ENCODE data around the gene VCAN. TPM values are rescaled to one million over a fixed set of nuclear protein-coding genes. Genes with fewer than 3 reads are reported as not detected.

Gene VCAN
- total RNA-seq, 6 donors from 2014 or later: 73.3 to 254 (median 121) TPM

DNA sequence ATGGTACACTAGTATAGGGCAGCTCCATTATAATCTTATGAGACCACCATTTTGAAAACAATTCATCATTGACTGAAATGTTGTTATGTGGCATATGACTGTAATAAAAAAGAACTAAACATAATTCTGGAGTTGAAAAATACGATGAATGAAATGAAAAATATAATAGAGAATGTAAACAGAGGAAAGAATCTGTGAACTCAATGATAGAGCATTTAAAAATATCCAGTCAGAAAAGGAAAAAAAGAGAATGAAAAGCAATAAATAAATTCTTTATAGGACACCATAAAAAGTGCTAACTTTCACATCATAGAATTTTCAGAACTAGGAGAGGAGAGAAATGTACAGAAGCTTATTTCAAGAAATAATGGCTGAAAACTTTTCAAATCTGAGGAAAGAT is 17.6 kb upstream of the VCAN start:
- WGBS, 2 donors: 72 to 76% methylated on average over 1 of the region's 1 CpG
- no peak for DNase-seq

DNA sequence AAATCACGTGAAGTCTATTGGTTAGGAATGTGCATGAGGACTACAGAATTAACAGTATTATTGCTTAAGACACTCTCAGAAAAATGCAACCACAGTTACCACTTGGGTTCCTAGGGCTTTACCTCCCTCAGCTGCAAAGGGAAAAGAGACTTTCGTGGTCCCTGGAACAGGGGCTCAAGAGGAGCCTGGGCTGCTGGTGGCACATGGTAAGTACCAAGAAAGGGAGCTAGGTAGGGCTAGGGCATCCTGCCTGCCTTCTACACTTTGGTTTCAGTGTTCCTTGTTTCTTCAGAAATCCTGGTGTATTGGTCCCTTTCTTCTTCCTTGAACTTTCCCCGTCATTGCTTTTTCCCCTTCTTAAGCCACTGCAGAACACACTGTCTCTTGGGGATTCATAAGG is 7.3 kb upstream of the VCAN start:
- no peak for ATAC-seq (ENCODE audit: low FRiP score in 2 of 2)
- H3K4me3 ChIP-seq: no peak overlapping the region

More for the DNA sequence above, 17.6 kb upstream of the VCAN start:
- Histone ChIP-seq H3K9me3 (peaks cover 3 to 9% (median 6%) of the 10 kb centered on the region in 4 donors), H3K4me3 (no peak overlapping the region), H3K27me3 (no peaks in the 10 kb centered on the region), H3K4me1 (peaks cover 0 to 5% (median 0%) of the 10 kb centered on the region in 4 donors), H3K27ac (no peak overlapping the region), H3K36me3 (no peaks in the 10 kb centered on the region)
- ATAC-seq (ENCODE audit: low FRiP score in 2 of 2): no peak
- TF ChIP-seq POLR2AphosphoS5 (IDR thresholded peaks at IDR 0.05) (no peak), POLR2A (IDR thresholded peaks at IDR 0.05) (no peak), EP300 (IDR thresholded peaks at IDR 0.05) (no peak)
- TF ChIP-seq, protein P1, sequence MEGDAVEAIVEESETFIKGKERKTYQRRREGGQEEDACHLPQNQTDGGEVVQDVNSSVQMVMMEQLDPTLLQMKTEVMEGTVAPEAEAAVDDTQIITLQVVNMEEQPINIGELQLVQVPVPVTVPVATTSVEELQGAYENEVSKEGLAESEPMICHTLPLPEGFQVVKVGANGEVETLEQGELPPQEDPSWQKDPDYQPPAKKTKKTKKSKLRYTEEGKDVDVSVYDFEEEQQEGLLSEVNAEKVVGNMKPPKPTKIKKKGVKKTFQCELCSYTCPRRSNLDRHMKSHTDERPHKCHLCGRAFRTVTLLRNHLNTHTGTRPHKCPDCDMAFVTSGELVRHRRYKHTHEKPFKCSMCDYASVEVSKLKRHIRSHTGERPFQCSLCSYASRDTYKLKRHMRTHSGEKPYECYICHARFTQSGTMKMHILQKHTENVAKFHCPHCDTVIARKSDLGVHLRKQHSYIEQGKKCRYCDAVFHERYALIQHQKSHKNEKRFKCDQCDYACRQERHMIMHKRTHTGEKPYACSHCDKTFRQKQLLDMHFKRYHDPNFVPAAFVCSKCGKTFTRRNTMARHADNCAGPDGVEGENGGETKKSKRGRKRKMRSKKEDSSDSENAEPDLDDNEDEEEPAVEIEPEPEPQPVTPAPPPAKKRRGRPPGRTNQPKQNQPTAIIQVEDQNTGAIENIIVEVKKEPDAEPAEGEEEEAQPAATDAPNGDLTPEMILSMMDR (IDR thresholded peaks at IDR 0.05): no peak

DNA sequence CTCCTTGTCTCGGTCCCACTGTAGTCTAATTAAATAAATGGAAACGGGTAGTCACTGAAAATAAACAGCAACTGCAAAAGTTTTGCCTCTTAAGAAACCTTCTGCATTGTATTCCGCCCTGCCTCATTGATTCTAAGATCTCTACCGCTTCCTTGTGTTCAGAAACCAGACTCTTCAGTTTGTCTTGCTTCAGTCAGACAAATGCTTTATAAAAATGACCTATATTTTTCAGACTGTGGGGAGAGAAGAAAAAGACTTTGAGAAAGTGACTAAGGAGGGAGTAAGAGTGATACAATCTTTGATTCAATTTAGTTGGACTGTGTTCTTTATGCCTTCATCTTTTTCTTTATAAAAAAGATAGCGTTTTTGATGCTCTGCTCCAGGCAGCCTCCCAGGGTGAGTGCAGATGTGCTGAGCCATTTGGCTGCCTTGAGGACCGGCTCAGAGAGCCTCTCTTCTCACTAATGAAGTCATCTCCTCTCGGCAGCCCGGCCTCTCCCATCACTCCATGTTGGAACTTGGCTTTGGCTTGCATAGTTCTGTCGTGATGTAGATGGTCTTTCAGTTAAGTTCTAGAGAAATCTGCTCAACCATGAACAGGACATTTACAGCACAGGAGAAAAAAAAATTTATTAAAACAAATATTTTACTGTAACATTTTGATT is 4.0 kb upstream of the VCAN start:
- ATAC-seq (ENCODE audit: low FRiP score in 2 of 2) (peak in 1 of 2 donors; percentile 83), DNase-seq (no peak)
- no peaks in the 10 kb centered on the region for H3K9me3 ChIP-seq
- H3K27me3 ChIP-seq: peaks cover 0 to 15% (median under 1%) of the 10 kb centered on the region in 4 donors
- no peak overlapping the region for H3K4me3 ChIP-seq
- no peaks in the 10 kb centered on the region for H3K36me3 ChIP-seq
- H3K27ac ChIP-seq: no peak overlapping the region
- TF ChIP-seq POLR2AphosphoS5 (IDR thresholded peaks at IDR 0.05) (no peak), POLR2A (IDR thresholded peaks at IDR 0.05) (no peak), EP300 (IDR thresholded peaks at IDR 0.05) (no peak)
- TF ChIP-seq, protein P1 (IDR thresholded peaks at IDR 0.05): no peak
- 50 to 53% methylated on average over 9 of the region's 9 CpGs for WGBS, 2 donors
- peaks cover 9 to 16% (median 14%) of the 10 kb centered on the region in 4 donors for H3K4me1 ChIP-seq

More for the DNA sequence above, 7.3 kb upstream of the VCAN start:
- no peaks in the 10 kb centered on the region for H3K9me3 ChIP-seq
- no peaks in the 10 kb centered on the region for H3K36me3 ChIP-seq
- H3K27ac ChIP-seq: no peak overlapping the region
- DNase-seq: no peak
- TF ChIP-seq POLR2AphosphoS5 (IDR thresholded peaks at IDR 0.05) (no peak), POLR2A (IDR thresholded peaks at IDR 0.05) (no peak), EP300 (IDR thresholded peaks at IDR 0.05) (no peak)
- TF ChIP-seq, protein P1 (IDR thresholded peaks at IDR 0.05): no peak
- WGBS, 2 donors: 76 to 83% methylated on average over 3 of the region's 3 CpGs
- H3K4me1 ChIP-seq: no peaks in the 10 kb centered on the region
- H3K27me3 ChIP-seq: no peaks in the 10 kb centered on the region

DNA sequence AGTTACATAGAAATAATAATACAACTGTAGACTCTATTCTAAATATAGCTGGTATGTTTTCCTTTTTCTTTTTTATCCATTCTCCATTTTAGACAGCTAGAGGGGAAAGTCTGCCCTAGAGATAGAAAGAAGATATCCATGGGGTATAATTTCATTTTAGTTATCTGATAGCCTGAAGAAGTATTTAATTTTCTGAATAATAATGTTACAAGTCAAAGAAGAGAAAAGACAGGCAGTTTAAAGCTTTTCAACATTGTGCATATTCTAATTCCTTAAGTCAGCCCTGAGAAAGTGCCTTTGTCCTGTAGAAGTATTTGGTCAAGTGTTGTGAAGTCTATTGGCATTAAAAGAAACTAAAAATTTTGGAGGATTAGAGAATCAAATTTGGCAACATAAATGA is 2.5 kb upstream of the VCAN start:
- Histone ChIP-seq H3K9me3 (no peaks in the 10 kb centered on the region), H3K36me3 (no peaks in the 10 kb centered on the region), H3K4me3 (no peak overlapping the region), H3K4me1 (peaks cover 24 to 32% (median 26%) of the 10 kb centered on the region in 4 donors), H3K27me3 (peaks cover 0 to 20% (median 6%) of the 10 kb centered on the region in 4 donors), H3K27ac (no peak overlapping the region)
- DNase-seq (no peak), ATAC-seq (ENCODE audit: low FRiP score in 2 of 2) (no peak)
- no peak for TF ChIP-seq POLR2AphosphoS5 (IDR thresholded peaks at IDR 0.05)
- no peak for TF ChIP-seq POLR2A (IDR thresholded peaks at IDR 0.05)
- no peak for TF ChIP-seq EP300 (IDR thresholded peaks at IDR 0.05)
- TF ChIP-seq, protein P1 (IDR thresholded peaks at IDR 0.05): no peak
